ENCODE measurements around the gene RICTOR.
A peak's percentile ranks its signal among the peaks of the same experiment; 100 is the strongest.
"Not testable (repeated sequence)": the region's sequence is repeated elsewhere in the genome, so short reads cannot be mapped to it uniquely, and the experiment has no call there.

RICTOR gene

DNA sequence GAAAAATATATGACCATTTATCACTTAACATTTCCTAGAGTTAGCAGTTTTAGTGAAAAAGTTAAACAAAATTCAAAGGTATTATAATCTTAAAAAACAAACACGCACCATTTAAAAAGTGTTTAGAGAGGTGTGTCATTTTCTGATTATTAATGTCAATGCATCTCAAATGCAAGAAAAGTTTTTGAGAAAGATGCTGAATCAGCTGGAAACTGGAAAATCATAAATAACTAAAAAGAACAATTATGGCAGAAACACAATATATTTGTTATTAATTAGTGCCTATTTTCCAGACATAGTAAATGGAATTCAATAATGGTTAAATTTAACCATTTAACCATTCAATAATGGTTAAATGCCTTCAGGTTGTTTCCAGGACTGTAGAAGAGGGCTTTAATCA lies 64.9 kb downstream of the RICTOR start:
- DNase-seq = no peak

DNA sequence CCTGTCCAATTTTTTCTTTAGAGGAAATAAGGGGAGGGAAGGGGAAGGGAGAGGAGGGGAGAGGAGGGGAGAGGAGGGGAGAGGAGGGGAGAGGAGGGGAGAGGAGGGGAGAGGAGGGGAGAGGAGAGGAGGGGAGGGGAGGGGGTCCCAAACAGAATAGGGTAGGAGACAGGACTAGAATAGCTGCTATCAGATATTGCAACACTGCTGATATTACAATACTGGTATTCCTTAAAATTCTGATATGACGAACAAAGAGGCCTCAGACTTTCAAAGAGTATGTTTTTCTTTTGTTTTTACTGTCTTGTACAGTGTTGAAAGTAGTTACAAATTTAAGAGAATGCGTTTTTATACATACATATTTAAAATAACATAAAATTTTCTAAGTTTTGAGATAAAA lies 67.5 kb downstream of the RICTOR start:
- no peak for DNase-seq

DNA sequence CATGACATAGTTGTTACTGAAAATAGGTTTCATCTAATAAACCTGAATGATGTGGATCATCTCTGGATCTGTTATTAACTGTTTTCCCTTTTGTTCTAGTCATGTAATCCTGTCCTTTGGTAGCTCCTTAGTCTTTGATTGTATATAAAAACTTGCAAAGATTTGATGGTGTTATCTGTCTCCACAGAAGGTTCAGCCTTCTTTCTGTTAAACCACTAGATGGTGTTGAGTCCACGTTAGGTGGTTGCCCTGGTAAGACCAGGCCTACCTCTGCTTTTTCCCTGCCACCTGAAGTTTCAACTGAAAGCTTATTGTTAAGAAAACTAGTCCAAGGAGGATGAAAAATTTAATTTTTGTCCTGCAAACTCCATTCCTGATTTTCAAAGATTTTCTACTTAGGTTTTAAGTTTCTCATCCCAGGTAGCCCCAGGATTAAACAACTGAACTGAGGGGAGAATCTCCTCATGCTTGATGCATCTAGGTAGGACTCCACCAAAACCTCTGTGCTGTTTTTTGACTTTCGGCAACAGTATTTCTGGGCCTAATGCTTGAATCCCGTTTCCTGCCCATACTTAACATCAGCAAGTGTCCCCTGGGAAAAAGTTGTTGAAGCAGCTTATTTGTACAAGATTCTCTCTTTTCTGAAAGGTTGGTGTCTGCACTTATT lies 68.5 kb downstream of the RICTOR start:
- peak; percentile 15 for DNase-seq

DNA sequence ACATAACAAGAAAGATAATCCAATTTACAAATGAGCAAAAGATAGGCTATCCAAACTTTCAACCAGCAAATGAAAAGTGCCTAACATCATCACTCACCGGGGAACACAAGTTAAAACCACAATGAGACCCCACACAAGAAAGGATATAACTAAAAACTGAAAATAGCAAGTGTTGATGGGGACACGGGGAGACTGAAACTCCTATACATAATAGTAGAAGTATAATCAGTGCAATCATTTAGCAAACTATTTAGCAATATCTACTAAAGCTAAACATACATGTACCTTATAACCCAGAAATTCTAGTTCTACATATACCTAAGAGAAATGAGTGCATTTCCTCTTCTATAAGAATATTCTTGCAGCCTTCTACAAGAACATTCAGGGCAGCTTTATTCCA lies 72.5 kb downstream of the RICTOR start:
- DNase-seq = no peak

DNA sequence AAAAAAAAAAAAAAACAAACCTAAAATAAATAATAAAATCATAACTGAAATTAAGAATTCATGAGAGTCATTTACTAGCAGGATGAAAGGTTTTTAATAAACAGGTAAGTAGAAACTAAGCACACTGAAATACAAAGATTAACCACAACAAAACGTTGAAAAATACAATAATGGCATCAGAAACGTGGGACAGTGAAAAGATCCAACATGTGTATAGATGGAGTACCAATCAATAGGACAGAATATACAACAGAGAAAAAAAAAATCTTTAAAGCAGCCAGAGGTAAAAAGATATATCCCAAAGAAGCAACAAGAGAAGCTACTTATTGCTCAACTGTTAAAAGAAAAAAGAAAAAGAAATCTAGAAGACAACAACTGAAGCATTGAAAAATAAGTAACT lies 75.2 kb downstream of the RICTOR start:
- no peak for DNase-seq

DNA sequence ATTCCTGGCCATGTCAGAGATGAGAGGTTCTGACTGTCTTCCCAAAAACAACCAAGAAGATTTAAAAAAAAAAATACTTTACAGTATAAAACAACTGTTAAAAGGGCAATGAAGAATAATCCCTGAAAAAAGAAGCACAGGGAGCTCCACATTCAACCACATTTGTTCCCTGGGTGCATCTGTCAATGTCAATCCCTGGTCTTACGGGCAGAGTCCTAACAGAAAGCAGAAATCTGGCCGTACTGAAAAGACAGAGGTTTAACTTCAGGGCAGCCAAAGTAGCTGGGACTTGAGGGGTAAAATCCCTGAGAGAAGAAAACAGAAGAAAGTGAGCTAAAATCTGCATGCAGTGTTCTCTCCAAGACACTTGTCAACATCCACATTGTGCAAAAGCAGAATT lies 76.6 kb downstream of the RICTOR start:
- DNase-seq = no peak

DNA sequence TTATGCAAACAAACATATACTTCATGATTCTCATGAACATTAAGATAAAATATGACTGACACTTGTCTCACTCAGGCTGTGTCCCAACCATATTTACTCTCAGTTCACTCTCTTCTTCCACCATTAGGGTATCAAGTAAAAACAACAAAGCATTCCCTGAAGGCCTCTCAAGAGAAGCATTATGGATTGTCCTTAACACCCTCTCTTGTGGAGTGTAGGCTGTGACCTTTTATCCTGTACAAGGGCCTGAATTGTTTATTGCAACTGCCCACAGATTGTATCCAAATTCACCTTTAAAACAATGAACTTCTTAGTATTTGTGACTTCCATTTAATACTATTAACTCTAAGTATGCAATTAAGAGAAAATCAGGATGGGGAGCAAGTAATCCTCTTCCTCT lies 78.1 kb downstream of the RICTOR start:
- no peak for DNase-seq

DNA sequence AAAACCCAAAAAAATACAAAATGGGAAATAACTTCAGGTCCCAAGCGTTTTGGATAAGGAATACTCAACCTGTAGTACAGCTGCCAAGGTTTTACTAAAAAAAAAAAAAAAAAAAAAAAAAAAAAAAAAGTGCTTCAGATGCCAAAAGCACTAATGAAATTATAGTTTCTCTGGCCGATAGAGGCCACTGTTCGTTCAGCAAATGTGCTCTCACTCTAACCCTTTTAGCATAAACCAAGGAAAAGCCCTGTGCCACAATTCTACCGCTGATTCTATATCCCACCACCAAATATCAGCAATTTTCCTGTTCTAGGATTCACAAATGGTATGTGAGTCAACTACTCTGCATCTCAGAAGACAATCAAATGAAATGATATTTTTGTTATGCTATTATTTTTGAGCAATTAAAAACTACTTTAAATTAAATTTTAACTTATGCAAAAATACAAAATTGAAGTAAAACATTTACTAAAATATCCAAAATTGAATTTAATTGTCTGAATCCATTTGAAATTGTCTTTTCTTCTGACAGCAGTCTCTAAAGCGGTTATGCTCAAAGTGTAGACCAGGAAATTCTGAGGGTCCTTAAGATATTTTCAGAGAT lies 79.8 kb downstream of the RICTOR start:
- DNase-seq = peak; percentile 70

DNA sequence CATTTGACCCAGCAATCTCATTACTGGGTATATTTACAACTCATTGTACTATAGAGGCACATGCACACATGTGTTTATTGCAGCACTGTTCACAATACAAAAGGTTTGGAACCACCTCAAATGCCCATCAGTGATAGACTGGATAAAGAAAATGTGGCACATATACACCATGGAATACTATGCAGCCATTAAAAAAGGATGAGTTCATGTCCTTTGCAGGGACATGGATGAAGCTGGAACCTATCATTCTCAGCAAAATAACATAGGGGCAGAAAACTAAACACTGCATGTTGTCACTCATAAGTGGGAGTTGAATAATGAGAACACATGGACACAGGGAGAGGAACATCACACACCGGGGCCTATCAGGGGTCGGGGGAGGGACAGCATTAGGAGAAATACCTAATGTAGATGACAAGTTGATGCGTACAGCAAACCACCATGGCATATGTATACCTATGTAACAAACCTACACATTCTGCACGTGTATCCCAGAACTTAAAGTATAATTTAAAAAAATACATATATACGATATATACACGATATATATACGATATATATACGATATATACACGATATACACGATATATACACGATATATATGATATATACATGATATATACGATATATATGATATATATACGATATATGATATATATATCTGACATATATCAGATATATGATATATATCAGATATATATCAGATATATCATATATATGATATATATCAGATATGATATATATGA lies 84.1 kb downstream of the RICTOR start:
- DNase-seq = not testable (repeated sequence)

DNA sequence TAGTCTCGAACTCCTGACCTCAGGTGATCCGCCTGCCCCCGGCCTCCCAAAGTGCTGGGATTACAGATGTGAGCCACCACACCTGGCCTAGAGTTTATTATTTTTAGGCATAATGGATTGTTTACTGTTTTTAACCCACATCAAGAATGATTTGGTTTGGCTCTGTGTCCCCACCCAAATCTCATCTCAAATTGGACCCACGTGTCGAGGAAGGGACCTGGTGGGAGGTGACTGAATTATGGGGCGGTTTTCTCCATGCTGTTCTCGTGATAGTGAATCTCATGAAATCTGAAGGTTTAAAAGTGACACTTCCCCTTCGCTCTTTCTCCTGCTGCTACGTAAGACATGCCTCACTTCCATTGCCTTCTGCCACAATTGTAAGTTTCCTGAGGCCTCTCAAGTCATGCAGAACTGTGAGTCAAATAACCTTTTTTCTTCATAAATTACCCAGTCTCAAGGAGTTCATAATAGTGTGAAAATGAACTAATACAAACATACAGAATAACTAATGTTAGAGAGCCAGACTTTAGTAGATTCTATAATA lies 88.2 kb downstream of the RICTOR start:
- no peak for DNase-seq

DNA sequence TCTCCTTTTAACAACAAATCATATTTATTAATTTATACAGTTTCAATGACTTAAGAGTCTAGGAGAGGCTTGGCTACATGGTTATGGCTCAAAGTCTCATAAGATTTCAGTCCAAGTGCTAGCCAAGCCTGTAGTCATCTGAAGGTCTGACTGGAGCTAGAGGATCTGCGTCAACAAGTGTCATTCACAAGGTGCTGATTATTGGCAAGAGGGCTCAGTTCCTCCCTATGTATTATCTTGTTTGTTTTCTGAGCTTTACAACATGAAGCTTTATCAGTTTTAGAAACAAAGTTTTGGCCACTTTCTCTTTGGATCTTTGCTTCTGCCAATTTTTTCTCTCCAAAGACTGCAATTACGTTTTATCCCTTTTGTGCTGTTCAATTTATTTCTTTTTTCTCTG lies 94.7 kb downstream of the RICTOR start:
- no peak for DNase-seq

DNA sequence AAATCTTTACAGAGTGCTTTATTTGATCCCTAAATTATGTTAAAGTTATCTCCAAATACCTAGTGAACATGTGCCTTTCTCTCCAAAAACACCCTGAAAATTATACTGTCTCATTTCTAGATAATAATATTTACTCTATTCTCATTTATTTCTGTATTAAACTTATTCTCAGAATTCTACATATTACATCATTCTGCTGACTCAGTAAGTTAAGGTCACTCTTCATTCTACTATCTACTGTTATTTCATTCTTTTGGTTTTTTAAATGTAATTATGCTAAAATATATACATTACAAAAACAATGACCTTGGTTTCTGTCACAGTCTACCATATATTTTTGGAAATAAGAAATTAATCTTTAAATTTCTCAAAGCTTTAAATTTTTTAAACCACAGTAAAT lies 96.2 kb downstream of the RICTOR start:
- DNase-seq = no peak

DNA sequence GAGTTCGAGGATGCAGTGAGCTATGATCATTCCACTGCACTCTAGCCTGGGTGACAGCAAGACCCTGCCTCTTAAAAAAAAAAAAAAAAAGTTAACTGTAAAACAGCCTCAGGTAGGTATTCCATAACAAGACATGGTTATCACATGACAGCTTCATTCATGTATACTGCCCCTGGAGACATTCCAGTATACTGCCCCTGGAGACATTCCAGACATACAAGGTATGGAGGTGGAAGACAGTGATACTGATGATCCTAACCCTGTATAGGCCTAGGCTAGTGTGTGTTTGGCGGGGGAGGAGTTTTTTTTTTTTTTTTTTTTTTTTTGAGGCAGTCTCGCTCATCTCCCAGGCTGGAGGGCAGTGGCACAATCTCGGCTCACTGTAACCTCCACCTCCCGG lies 105.5 kb downstream of the RICTOR start:
- no peak for DNase-seq

DNA sequence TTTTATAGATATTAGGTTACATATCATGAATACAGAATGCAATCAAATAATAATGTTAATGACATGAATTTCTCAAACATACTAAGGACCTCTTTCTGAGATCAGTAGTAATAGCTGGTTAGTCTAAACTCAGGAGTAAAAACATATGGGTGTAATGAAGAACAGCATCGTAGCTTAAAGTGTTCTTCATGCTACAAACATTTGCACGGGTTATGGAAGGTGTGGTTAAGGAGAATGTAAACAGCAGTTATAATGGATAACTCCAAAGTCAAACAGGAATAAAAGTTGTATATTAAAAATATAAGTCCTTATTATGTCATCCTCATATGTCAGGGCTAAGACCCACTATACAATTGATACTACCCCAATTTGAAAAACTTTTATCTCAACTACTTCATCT lies 112.5 kb downstream of the RICTOR start:
- DNase-seq = no peak

DNA sequence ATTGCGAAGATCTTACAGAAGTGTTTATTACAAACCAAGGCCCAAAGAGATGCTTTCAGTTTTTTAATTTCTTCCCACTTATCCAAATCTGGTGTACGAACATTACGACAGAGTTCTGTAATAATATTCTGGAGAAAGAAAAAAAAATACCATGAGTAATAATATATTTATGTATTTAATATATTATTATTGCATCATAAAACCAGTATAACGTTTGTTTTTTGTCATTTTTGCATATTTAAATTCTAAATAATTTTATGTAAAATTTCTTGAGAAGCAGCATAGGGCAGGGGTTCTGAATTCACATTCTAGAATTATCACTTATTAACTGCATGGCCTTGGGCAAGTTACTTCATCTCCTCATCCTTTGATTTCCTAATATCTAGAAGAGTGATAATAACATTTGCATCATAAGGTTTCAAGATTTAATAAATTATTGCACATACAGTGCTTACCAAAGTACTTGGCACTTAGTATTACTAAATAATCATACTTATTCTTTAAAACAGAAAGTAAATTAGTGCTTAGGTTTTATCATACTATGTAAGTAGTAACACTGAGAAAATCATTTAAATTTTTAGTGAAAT lies 120.7 kb downstream of the RICTOR start:
- no peak for DNase-seq

DNA sequence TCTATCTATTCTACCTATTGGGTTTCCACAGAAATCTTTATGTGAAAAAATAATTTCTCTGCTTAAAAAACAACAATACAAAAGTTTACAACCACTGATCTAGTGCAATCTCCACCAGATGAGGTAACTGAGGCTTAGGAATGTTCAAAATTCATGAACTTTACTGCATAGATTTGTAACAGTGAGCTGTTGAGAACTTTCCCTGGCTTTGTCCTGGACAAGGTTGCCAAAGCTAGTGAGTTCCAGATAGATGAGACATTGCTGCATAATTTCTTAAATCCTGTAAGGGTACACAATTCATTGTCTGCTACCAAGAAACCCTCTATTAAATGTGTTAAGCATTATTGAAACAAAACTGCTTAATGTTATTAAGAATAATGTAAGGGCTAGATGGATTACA lies 125.7 kb downstream of the RICTOR start:
- peak; percentile 16 for DNase-seq

DNA sequence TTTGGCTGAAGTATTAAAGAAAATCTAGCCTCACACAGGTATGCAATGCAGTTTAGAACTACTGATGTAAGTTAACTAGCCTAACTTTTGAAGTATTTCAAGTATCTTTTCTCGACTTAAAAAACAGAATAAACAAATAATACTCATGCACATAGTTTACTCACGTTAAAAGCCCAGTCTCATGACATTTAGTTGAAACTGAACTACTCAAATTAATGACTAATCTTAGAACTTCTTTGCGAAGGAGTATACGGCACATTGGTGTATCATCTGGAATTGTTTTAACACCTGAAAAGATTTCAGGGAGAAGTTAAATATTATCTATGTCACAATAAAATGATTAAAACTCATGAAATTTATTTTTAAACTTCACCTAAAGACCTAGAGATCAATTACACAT lies 129.9 kb downstream of the RICTOR start:
- no peak for DNase-seq

DNA sequence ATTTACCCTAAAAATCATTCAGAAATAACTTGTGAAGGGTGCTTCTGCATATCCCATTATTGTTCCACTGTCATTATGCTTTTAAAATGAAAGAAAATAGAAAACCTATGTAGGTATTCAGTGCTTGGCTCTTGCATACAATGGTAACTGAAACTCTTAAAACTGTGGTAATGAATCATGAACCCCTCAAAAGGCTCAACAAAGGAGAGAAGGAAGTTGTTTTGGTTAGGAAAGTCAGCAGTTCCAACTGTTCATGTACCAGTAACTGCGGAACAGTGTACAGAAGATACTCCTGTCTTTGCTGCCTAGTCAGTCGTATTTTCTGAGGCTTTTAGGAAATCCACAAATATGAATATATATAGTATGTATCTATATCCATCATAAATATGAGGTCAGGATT lies 132.3 kb downstream of the RICTOR start:
- DNase-seq = no peak

DNA sequence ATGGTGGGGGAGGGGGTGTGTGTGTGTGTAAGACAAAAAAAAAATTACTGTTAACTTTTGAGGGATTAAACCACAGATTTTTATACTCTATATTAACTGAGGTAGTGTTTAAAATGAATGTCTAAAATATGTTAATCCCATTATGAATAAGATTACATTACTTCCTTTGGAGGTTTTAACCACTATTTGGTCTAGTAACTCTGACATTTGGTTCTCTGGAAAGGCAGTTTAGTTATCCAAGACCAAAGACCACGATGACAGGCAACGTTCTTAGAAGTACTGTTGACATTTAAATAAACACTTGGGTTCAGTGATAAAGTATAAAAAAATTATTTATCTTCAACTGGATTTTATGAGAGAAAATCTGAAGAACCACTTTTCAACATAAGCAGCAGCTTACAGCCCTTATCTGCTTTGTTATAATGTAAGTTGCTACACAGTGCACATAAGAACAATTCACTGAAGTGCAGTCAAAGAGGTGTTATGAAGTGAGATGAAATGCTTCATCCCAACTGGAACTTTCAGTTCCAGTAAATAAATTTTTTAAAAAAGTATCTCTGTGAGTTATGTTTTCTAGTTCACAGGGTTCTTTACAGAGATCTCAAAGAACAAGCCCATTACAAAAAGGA lies 133.9 kb downstream of the RICTOR start:
- no peak for DNase-seq

DNA sequence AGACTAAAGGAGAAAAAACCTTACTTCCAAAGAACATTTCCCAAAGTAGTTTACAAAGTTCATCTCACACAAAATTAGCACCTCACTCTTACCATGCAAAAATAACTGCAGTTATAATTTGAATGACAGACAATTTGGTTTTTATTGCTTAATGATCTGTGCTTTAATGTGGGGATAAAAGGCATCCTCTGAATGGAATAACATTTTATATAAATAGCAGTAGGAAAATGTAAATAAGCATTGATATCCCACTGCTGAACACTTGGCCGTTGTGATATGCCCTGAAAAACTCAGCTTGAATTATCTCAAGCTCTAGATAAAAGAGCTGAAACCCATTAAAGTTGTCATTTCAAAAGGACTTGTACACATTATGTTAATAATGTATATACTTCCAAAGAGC lies 135.2 kb downstream of the RICTOR start:
- no peak for DNase-seq

DNA sequence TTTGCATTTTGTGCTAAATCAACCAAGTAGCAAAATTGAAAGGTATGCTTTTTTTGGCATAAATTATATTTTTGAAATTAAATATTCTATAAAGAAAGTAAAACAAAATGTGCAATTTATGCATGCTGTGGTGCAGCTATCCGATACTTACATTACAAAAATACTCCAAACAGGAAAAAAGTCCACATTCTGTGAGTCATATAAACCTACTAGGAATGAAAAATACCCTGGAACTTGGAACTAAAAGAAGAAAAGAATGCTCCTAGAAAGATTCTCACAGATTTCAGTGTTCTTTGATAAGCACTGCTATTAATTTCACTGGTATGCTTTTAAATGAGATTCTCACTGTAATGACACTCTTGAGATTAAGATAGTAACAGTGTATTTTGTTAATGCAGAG lies 135.8 kb downstream of the RICTOR start:
- peak; percentile 27 for DNase-seq

DNA sequence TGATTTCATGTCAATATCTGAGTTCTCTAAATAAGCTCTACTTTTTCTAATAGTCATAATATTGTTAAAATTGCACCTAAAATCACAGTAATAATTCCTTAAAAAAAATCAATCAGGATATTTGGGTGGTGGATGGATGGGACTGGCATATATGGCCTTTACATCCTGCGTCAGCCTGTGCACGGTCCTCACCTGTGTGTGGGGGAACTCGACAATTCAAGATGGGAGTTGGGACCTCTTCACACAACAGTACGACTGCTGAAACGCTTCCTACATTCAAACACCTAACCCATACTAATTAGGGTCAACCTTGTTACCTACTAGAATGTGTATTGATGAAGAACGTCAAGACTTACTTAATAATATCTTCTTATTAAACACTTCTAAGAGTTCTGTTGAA lies 137.9 kb downstream of the RICTOR start:
- no peak for DNase-seq

DNA sequence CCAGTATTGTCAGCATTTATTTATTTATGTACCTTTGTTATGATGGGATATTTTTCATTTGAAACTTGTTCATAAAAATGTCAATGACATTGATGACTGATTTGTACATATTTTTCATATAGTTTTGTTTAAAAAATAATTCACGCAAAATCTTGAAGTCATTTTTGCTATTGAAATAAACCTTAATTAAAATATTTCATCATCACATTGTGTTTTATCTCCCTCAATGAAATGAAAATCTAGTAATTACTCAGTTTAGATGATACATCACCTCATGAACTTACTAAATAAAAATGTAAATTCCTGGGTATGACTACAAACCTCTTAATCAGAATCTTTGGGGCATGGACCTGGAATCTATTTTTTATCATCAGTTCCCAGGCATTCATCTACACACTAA lies 138.8 kb downstream of the RICTOR start:
- DNase-seq = no peak
